A673 (cell line): ENCODE results near the gene PPARGC1A.

ENCODE experiments used
- EZH2 ChIP-seq: fragments of 200-600 bp; sonication (generic); IDR thresholded peaks from 2 replicates; pipeline ENCODE4 v1.6.1; 2017; ENCODE audit warnings: borderline replicate concordance, low read depth, mild to moderate bottlenecking, mixed read lengths, antibody characterized with exemption, low read length; ENCODE audit not compliant: poor library complexity, severe bottlenecking
- TF ChIP-seq, protein P1 (sequence below): fragments of 300-800, 200-600 bp; sonication (generic); conservative IDR thresholded peaks from 2 replicates; pipeline ENCODE4 v1.5.1; 2017; ENCODE audit warnings: low read depth, mild to moderate bottlenecking, antibody characterized with exemption, low read length, moderate library complexity, mixed read lengths

DNA sequence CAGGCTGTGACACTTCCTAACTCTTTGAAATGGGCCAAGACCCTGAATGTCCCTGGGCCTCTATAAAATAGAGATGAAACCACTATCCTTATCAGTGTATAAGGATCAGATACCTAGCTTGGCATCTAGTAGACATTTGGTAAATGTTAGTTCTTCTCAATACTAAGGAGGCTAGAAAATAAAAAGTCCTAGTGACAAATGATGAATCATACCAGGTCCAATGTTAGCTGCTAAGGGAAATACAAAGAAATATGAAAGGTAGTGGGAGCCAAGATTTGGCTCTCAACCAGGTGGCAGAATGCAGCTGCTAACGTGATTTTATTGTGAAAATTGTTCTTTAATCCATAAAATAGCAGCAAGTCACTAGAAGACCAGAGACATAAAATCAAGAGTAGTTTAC is 19.8 kb upstream of the PPARGC1A start:
- TF ChIP-seq, protein P1, sequence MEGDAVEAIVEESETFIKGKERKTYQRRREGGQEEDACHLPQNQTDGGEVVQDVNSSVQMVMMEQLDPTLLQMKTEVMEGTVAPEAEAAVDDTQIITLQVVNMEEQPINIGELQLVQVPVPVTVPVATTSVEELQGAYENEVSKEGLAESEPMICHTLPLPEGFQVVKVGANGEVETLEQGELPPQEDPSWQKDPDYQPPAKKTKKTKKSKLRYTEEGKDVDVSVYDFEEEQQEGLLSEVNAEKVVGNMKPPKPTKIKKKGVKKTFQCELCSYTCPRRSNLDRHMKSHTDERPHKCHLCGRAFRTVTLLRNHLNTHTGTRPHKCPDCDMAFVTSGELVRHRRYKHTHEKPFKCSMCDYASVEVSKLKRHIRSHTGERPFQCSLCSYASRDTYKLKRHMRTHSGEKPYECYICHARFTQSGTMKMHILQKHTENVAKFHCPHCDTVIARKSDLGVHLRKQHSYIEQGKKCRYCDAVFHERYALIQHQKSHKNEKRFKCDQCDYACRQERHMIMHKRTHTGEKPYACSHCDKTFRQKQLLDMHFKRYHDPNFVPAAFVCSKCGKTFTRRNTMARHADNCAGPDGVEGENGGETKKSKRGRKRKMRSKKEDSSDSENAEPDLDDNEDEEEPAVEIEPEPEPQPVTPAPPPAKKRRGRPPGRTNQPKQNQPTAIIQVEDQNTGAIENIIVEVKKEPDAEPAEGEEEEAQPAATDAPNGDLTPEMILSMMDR, result no peak
- TF ChIP-seq EZH2, result no peak
